ENCODE results near the gene ZEB2. TPM values are rescaled to one million over a fixed set of nuclear protein-coding genes. Genes with fewer than 3 reads are reported as not detected.

The ZEB2 gene
- total and polyA plus RNA-seq, 2 donors, result 15.3 to 16.1 TPM

- Histone ChIP-seq H3K4me3 (ENCODE audit: low read length in 2 of 2) (no peak overlapping the region), H3K27ac (ENCODE audit: low read depth in 1 of 2, low read length in 1 of 2) (no peak overlapping the region), H3K4me1 (ENCODE audit: control insufficient read depth in 2 of 2, insufficient read depth in 2 of 2, low read length in 2 of 2) (no peaks in the 10 kb centered on the region), H3K36me3 (ENCODE audit: control insufficient read depth in 2 of 2, insufficient read depth in 2 of 2, low read length in 1 of 2) (no peaks in the 10 kb centered on the region), H3K9me3 (ENCODE audit: control insufficient read depth in 2 of 2, insufficient read depth in 1 of 2, low read length in 1 of 2) (no peaks in the 10 kb centered on the region), H3K27me3 (ENCODE audit: control insufficient read depth in 2 of 2, insufficient read depth in 1 of 2, low read length in 1 of 2) (no peaks in the 10 kb centered on the region)
- DNase-seq (ENCODE audit: low read depth in 6 of 9, low spot score in 9 of 9), result no peak
- whole genome bisulfite sequencing, result 45% methylated on average over 2 of the region's 2 CpGs
Observed at GRCh38 chr2:144472911-144473310, 47.0 kb downstream of the ZEB2 start.

GRCh38 chr2:144472046-144472412 lies 47.9 kb downstream of the ZEB2 start:
- no peaks in the 10 kb centered on the region for H3K4me1 ChIP-seq (ENCODE audit: control insufficient read depth in 2 of 2, insufficient read depth in 2 of 2, low read length in 2 of 2)
- no peaks in the 10 kb centered on the region for H3K36me3 ChIP-seq (ENCODE audit: control insufficient read depth in 2 of 2, insufficient read depth in 2 of 2, low read length in 1 of 2)
- 95% methylated on average over 2 of the region's 2 CpGs for WGBS
- H3K9me3 ChIP-seq (ENCODE audit: control insufficient read depth in 2 of 2, insufficient read depth in 1 of 2, low read length in 1 of 2), result no peaks in the 10 kb centered on the region
- H3K27me3 ChIP-seq (ENCODE audit: control insufficient read depth in 2 of 2, insufficient read depth in 1 of 2, low read length in 1 of 2), result no peaks in the 10 kb centered on the region
- DNase-seq (ENCODE audit: low read depth in 6 of 9, low spot score in 9 of 9), result no peak
- H3K27ac ChIP-seq (ENCODE audit: low read depth in 1 of 2, low read length in 1 of 2), result no peak overlapping the region
- H3K4me3 ChIP-seq (ENCODE audit: low read length in 2 of 2), result no peak overlapping the region

GRCh38 chr2:144471305-144472045 lies 48.4 kb downstream of the ZEB2 start:
- WGBS, result 91% methylated on average over 2 of the region's 2 CpGs
- no peak for DNase-seq (ENCODE audit: low read depth in 6 of 9, low spot score in 9 of 9)
- Histone ChIP-seq H3K27ac (ENCODE audit: low read depth in 1 of 2, low read length in 1 of 2) (no peak overlapping the region), H3K4me3 (ENCODE audit: low read length in 2 of 2) (no peak overlapping the region), H3K27me3 (ENCODE audit: control insufficient read depth in 2 of 2, insufficient read depth in 1 of 2, low read length in 1 of 2) (no peaks in the 10 kb centered on the region), H3K36me3 (ENCODE audit: control insufficient read depth in 2 of 2, insufficient read depth in 2 of 2, low read length in 1 of 2) (no peaks in the 10 kb centered on the region), H3K4me1 (ENCODE audit: control insufficient read depth in 2 of 2, insufficient read depth in 2 of 2, low read length in 2 of 2) (no peaks in the 10 kb centered on the region), H3K9me3 (ENCODE audit: control insufficient read depth in 2 of 2, insufficient read depth in 1 of 2, low read length in 1 of 2) (no peaks in the 10 kb centered on the region)

- 93% methylated on average over 3 of the region's 3 CpGs for WGBS
- DNase-seq (ENCODE audit: low read depth in 6 of 9, low spot score in 9 of 9), result no peak
- Histone ChIP-seq H3K27me3 (ENCODE audit: control insufficient read depth in 2 of 2, insufficient read depth in 1 of 2, low read length in 1 of 2) (no peaks in the 10 kb centered on the region), H3K4me1 (ENCODE audit: control insufficient read depth in 2 of 2, insufficient read depth in 2 of 2, low read length in 2 of 2) (no peaks in the 10 kb centered on the region), H3K4me3 (ENCODE audit: low read length in 2 of 2) (no peak overlapping the region), H3K36me3 (ENCODE audit: control insufficient read depth in 2 of 2, insufficient read depth in 2 of 2, low read length in 1 of 2) (no peaks in the 10 kb centered on the region), H3K27ac (ENCODE audit: low read depth in 1 of 2, low read length in 1 of 2) (no peak overlapping the region), H3K9me3 (ENCODE audit: control insufficient read depth in 2 of 2, insufficient read depth in 1 of 2, low read length in 1 of 2) (no peaks in the 10 kb centered on the region)
Observed at GRCh38 chr2:144470816-144471215, 49.1 kb downstream of the ZEB2 start.

GRCh38 chr2:144470334-144470733 lies 49.6 kb downstream of the ZEB2 start:
- no peaks in the 10 kb centered on the region for H3K9me3 ChIP-seq (ENCODE audit: control insufficient read depth in 2 of 2, insufficient read depth in 1 of 2, low read length in 1 of 2)
- no peak for DNase-seq (ENCODE audit: low read depth in 6 of 9, low spot score in 9 of 9)
- H3K36me3 ChIP-seq (ENCODE audit: control insufficient read depth in 2 of 2, insufficient read depth in 2 of 2, low read length in 1 of 2), result no peaks in the 10 kb centered on the region
- H3K27me3 ChIP-seq (ENCODE audit: control insufficient read depth in 2 of 2, insufficient read depth in 1 of 2, low read length in 1 of 2), result no peaks in the 10 kb centered on the region
- H3K4me1 ChIP-seq (ENCODE audit: control insufficient read depth in 2 of 2, insufficient read depth in 2 of 2, low read length in 2 of 2), result no peaks in the 10 kb centered on the region
- WGBS, result 99% methylated on average over 1 of the region's 1 CpG
- H3K27ac ChIP-seq (ENCODE audit: low read depth in 1 of 2, low read length in 1 of 2), result no peak overlapping the region
- no peak overlapping the region for H3K4me3 ChIP-seq (ENCODE audit: low read length in 2 of 2)

GRCh38 chr2:144469798-144470197 lies 50.1 kb downstream of the ZEB2 start:
- no peak overlapping the region for H3K27ac ChIP-seq (ENCODE audit: low read depth in 1 of 2, low read length in 1 of 2)
- no peaks in the 10 kb centered on the region for H3K4me1 ChIP-seq (ENCODE audit: control insufficient read depth in 2 of 2, insufficient read depth in 2 of 2, low read length in 2 of 2)
- H3K9me3 ChIP-seq (ENCODE audit: control insufficient read depth in 2 of 2, insufficient read depth in 1 of 2, low read length in 1 of 2), result no peaks in the 10 kb centered on the region
- WGBS, result 94% methylated on average over 2 of the region's 2 CpGs
- no peaks in the 10 kb centered on the region for H3K36me3 ChIP-seq (ENCODE audit: control insufficient read depth in 2 of 2, insufficient read depth in 2 of 2, low read length in 1 of 2)
- no peak for DNase-seq (ENCODE audit: low read depth in 6 of 9, low spot score in 9 of 9)
- H3K27me3 ChIP-seq (ENCODE audit: control insufficient read depth in 2 of 2, insufficient read depth in 1 of 2, low read length in 1 of 2), result no peaks in the 10 kb centered on the region
- no peak overlapping the region for H3K4me3 ChIP-seq (ENCODE audit: low read length in 2 of 2)

- Histone ChIP-seq H3K4me3 (ENCODE audit: low read length in 2 of 2) (no peak overlapping the region), H3K27me3 (ENCODE audit: control insufficient read depth in 2 of 2, insufficient read depth in 1 of 2, low read length in 1 of 2) (no peaks in the 10 kb centered on the region), H3K27ac (ENCODE audit: low read depth in 1 of 2, low read length in 1 of 2) (no peak overlapping the region), H3K9me3 (ENCODE audit: control insufficient read depth in 2 of 2, insufficient read depth in 1 of 2, low read length in 1 of 2) (no peaks in the 10 kb centered on the region), H3K4me1 (ENCODE audit: control insufficient read depth in 2 of 2, insufficient read depth in 2 of 2, low read length in 2 of 2) (no peaks in the 10 kb centered on the region), H3K36me3 (ENCODE audit: control insufficient read depth in 2 of 2, insufficient read depth in 2 of 2, low read length in 1 of 2) (no peaks in the 10 kb centered on the region)
- whole genome bisulfite sequencing, result 72% methylated on average over 4 of the region's 4 CpGs
- DNase-seq (ENCODE audit: low read depth in 6 of 9, low spot score in 9 of 9), result no peak
Observed at GRCh38 chr2:144468823-144469595, 50.9 kb downstream of the ZEB2 start.

GRCh38 chr2:144467502-144468137 lies 52.3 kb downstream of the ZEB2 start:
- Histone ChIP-seq H3K36me3 (ENCODE audit: control insufficient read depth in 2 of 2, insufficient read depth in 2 of 2, low read length in 1 of 2) (no peaks in the 10 kb centered on the region), H3K4me1 (ENCODE audit: control insufficient read depth in 2 of 2, insufficient read depth in 2 of 2, low read length in 2 of 2) (no peaks in the 10 kb centered on the region), H3K4me3 (ENCODE audit: low read length in 2 of 2) (no peak overlapping the region), H3K27ac (ENCODE audit: low read depth in 1 of 2, low read length in 1 of 2) (no peak overlapping the region), H3K9me3 (ENCODE audit: control insufficient read depth in 2 of 2, insufficient read depth in 1 of 2, low read length in 1 of 2) (no peaks in the 10 kb centered on the region), H3K27me3 (ENCODE audit: control insufficient read depth in 2 of 2, insufficient read depth in 1 of 2, low read length in 1 of 2) (no peaks in the 10 kb centered on the region)
- no peak for DNase-seq (ENCODE audit: low read depth in 6 of 9, low spot score in 9 of 9)
- 98% methylated on average over 4 of the region's 4 CpGs for WGBS

- H3K4me1 ChIP-seq (ENCODE audit: control insufficient read depth in 2 of 2, insufficient read depth in 2 of 2, low read length in 2 of 2), result no peaks in the 10 kb centered on the region
- no peaks in the 10 kb centered on the region for H3K36me3 ChIP-seq (ENCODE audit: control insufficient read depth in 2 of 2, insufficient read depth in 2 of 2, low read length in 1 of 2)
- H3K9me3 ChIP-seq (ENCODE audit: control insufficient read depth in 2 of 2, insufficient read depth in 1 of 2, low read length in 1 of 2), result no peaks in the 10 kb centered on the region
- no peaks in the 10 kb centered on the region for H3K27me3 ChIP-seq (ENCODE audit: control insufficient read depth in 2 of 2, insufficient read depth in 1 of 2, low read length in 1 of 2)
- WGBS, result 98% methylated on average over 10 of the region's 10 CpGs
- H3K4me3 ChIP-seq (ENCODE audit: low read length in 2 of 2), result no peak overlapping the region
- H3K27ac ChIP-seq (ENCODE audit: low read depth in 1 of 2, low read length in 1 of 2), result no peak overlapping the region
- DNase-seq (ENCODE audit: low read depth in 6 of 9, low spot score in 9 of 9), result no peak
Observed at GRCh38 chr2:144466637-144467036, 53.3 kb downstream of the ZEB2 start.
